Adipose tissue (tissue), 3 donors: ENCODE data around the gene NAALADL1. TPM values are rescaled to one million over a fixed set of nuclear protein-coding genes. Genes with fewer than 3 reads are reported as not detected.
"Not testable (repeated sequence)": the region's sequence is repeated elsewhere in the genome, so short reads cannot be mapped to it uniquely, and the experiment has no call there.

ENCODE experiments used
- H3K27ac ChIP-seq: one replicate; pipeline ENCODE4 v1.5.1; 2013; ENCODE audit warnings: low read depth, low read length
- WGBS, 3 donors: extraction: QIAGEN DNeasy Blood & Tissue Kit; methylation state at CpG; one replicate each; pipeline ENCODE4 v1.1.7; 2013; 5-methylcytosine and 5-hydroxymethylcytosine counted together
- polyA plus RNA-seq, 3 donors: library from polyadenylated mRNA; stranded (reverse); fragments of 200-250 nt; gene quantifications; one replicate each; pipeline ENCODE4 v1.2.3, GENCODE V29; 2013
- donor health status: healthy with polysubstance abuse.
- donor health status: Bipolar disorder and iron deficiency.
- donor health status: healthy.

The NAALADL1 gene
- polyA plus RNA-seq, 3 donors = 3.1 to 28.8 (median 12.0) TPM

DNA sequence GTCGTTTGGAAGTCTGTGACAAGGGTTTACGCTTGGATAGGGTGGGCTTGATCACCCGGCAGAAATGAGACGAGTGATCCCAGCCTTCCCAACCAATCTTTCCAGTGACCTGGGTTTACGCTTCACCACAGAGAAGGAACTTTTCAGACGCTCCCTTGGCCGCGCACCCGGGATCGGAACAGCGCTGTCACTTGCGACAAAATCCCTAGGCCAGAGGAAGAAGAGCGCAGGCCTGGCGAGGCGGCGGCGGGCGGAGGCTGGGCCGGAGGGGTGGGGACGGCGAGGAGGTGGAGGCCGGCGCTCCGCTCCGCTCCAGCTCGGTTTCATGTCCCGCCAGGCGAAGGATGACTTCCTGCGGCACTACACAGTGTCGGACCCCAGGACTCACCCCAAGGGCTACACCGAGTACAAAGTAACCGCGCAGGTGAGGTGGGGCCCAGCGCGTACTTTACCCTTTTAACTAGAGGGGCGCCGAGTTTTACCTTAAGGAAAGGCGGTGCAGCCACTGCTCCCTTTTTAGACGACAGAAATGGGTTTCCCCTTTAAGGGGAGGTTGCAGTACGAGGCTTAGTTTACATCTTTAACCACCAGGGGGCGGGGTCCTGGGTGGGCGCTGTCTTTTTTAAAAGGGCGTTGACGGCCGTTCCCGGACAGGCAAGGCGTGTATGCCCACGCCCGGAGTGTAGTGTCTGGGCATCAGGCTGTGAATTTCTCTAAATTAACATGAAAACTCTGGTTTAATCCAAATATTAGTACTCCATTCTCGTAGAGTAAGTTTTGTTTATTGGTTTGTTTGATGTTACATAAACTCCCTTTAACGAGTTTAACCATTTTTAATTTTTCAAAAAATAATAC lies 30.9 kb downstream of the NAALADL1 start, which contains the start of gene SNX15:
SNX15 (plus strand) TSS at position 227 of the 855 bp plus-strand sequence; CDS start at position 326, 99 bp downstream.
- 1% methylated on average over 51 of the region's 51 CpGs for WGBS, 3 donors

DNA sequence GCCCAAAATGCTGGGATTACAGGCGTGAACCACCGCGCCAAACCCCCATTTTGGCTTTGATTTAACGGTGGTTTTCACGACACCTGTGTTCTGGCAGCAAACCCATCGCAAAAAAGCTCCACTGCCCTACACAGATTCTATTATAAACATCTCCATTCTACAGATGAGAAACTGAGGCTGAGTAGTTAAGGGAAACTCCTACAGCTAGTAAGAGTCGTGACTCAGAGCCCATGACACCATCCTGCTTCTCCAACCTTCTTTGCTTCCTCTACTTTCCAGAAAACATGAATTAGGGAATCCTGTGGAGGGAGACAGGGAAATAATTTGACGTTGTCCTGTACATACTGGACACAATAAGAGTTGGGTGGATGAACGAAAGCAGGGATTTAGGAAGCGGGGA lies 31.5 kb downstream of the NAALADL1 start:
- WGBS, 3 donors = 57 to 64% (median 60%) methylated on average over 10 of the region's 10 CpGs
- no peak overlapping the region for H3K27ac ChIP-seq

More for the DNA sequence above, 30.9 kb downstream of the NAALADL1 start, which contains the start of gene SNX15:
- H3K27ac ChIP-seq = peak within 1 kb of the TSS; percentile 73

- not testable (repeated sequence) for H3K27ac ChIP-seq
- WGBS, 3 donors = 56 to 74% (median 67%) methylated on average over 8 of the region's 8 CpGs
Observed at GRCh38 chr11:65023502-65023901, 34.9 kb downstream of the NAALADL1 start.

- H3K27ac ChIP-seq = no peak overlapping the region
- WGBS, 3 donors = 93 to 94% (median 93%) methylated on average over 11 of the region's 11 CpGs
Observed at GRCh38 chr11:65021509-65021908, 36.8 kb downstream of the NAALADL1 start.

- H3K27ac ChIP-seq = no peak overlapping the region
- WGBS, 3 donors = 72 to 86% (median 72%) methylated on average over 3 of the region's 3 CpGs
Observed at GRCh38 chr11:65021003-65021402, 37.4 kb downstream of the NAALADL1 start.

GRCh38 chr11:65019824-65020223 lies 38.5 kb downstream of the NAALADL1 start:
- 78 to 88% (median 80%) methylated on average over 7 of the region's 7 CpGs for WGBS, 3 donors
- no peak overlapping the region for H3K27ac ChIP-seq

GRCh38 chr11:65017937-65018336 lies 40.4 kb downstream of the NAALADL1 start:
- 98% methylated on average over 6 of the region's 6 CpGs for WGBS, 3 donors
- no peak overlapping the region for H3K27ac ChIP-seq

DNA sequence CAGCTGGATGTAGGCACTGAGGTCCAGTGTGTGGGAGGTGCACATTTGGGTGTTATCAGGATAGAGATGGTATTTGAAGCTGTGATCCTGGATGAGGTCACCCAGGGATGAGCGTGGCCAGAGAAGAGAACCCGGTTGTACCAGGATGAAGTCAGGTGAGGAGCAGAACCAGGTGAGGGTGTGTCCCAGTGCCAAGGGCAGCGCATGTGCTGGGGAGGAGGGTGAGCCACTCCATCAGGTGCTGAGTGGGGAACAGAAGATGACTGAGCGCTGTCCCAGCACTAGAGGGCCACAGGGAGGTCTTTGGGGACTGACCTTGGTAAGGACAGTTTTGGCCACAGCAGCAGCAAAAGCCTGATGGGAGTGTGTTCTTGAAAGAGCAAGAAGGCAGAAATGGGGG lies 41.6 kb downstream of the NAALADL1 start:
- 87 to 93% (median 87%) methylated on average over 4 of the region's 4 CpGs for WGBS, 3 donors
- H3K27ac ChIP-seq = no peak overlapping the region

DNA sequence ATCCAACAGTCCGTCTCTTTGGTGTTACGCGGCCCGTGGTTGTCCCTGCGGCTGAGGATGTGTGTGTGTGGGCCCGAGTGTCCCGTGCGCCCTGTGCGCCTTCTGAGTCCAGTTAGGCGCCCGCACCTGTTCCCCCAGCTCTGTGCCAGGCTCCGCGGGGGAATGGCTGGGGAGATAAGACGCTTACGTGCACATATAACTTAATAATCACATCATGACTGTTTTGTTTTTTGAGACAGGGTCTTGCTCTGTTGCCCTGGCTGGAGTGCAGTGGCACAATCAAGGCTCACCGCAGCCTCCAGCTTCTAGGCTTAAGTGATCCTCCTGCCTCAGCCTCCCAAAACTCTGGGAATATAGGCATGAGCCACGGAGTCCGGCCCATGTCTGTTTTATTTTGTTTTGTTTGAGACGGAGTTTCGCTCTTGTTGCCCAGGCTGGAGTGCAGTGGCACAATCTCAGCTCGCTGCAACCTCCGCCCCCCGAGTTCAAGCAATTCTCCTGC lies 43.6 kb downstream of the NAALADL1 start:
- H3K27ac ChIP-seq = peak overlapping the region; percentile 98
- 30 to 32% (median 31%) methylated on average over 23 of the region's 23 CpGs for WGBS, 3 donors

- H3K27ac ChIP-seq = peak within 1 kb of the TSS; percentile 98
- WGBS, 3 donors = 0% methylated on average over 73 to 96 of the region's 96 CpGs
Observed at GRCh38 chr11:65013888-65014725, 44.2 kb downstream of the NAALADL1 start, which contains the start of gene ARL2. Gene ARL2 (plus strand): TSS chr11:65014160. CDS start chr11:65014208, 48 bp downstream.

DNA sequence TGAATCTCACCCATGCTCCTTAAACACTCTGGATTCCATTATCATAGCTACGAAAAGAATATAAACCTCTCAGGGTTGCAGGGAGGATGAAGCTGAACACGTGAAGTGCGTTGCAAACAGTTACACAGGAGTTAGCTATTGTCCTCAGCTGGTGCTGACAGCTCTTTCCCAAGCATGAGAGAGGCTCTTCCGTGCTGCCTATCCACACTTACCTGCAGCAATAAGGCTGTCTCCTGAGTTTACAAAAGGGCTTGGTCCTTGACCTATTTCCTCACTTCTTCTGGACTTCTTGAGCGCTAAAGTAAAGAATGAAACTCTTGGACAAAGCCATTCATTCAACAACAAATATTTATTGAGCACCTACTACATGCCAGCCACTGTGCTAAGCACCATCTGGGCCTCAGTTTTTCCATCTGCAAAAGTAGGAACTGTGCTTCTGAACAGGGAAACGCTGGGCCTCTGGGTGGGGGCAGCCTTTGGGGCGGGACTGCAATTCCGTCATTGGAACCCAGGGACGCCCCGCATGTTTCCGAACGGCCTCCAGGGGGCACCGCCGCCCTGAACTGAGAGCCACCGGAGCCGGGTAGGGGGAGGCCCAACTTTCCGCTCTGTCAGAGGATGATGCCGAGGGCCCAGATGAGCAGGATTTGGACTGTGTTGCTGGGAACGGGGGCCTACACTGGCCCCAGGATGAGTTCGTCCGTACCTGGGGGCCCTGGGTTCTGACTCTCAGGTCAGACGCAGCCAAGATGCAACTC lies 45.0 kb downstream of the NAALADL1 start:
- 7 to 16% (median 15%) methylated on average over 21 to 22 of the region's 22 CpGs for WGBS, 3 donors

DNA sequence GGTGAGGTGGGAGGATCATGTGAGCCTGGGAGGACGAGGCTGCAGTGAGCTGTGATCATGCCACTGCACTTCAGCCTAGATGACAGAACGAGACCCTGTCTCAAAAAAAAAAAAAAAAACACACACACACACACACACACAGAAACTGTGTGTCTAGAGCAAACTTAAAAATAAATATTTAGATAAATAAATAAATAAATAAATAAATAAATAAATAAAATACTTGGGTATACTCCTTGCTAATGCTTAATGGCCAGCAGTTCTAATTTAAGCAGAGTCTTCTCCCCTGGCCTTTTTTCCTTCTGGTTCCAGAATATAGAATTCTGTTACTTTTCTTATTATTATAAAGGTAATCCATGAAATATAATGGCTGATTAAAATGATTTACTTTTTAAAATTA lies 49.5 kb downstream of the NAALADL1 start:
- no peak overlapping the region for H3K27ac ChIP-seq
- 89 to 92% (median 90%) methylated on average over 2 of the region's 2 CpGs for WGBS, 3 donors

More for the DNA sequence above, 45.0 kb downstream of the NAALADL1 start:
- peak overlapping the region; percentile 98 for H3K27ac ChIP-seq

DNA sequence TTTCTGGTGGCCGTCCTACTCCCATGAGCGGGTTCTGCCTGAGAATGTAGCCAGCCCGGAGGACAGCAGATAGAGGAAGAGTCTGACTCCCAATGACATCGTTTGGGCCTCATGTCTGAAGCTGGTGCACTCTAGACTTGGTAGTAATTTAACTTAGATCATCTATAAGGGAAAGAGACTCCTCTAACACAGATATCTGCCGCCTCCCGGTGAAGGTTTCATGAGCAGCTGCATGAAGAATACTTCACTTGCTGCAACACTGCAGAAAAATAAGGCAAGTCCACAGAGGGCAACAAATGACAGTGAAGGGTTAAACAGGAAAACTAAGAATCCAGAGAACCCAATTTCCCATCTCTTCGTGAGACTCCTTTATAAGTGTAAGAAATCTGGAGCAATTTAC lies 50.3 kb downstream of the NAALADL1 start:
- 70 to 75% (median 75%) methylated on average over 7 of the region's 7 CpGs for WGBS, 3 donors
- no peak overlapping the region for H3K27ac ChIP-seq

DNA sequence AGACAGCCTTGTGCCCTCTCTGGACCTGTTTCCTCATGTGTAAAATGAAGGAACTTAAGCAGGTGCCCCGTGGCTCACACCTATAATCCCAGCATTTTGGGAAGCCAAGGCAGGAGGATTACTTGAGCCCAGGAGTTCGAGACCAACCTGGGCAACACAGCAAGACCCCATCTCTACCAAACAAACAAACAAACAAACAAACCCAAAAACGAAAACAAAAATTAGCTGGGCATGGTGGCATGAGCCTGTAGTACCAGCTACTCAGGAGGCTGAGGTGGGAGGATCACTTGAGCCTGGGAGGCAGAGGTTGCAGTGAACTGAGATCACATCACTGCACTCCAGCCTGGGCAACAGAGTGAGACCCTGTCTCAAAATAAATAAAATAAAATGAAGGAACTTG lies 54.4 kb downstream of the NAALADL1 start:
- WGBS, 3 donors = 53 to 75% (median 67%) methylated on average over 3 of the region's 3 CpGs
- H3K27ac ChIP-seq = not testable (repeated sequence)

DNA sequence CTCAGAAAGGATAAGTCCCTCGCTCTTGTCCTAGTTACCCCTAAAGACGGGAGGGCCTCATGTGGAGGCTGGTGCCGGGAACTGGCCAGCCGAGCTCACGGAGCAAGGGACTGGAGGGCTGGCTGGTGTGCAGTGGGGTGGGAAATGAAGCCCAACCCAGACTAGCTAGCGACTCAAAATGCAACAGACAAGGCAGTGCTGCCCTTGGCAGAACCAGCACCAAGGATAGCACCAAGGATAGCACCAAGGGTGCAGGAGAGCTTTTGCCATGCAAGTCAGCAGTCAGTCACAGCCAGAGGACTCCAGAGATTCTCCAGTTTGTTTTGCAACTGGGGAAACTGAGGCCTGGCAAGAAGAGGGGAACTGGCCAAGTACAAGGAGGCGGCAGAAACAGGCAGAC lies 55.1 kb downstream of the NAALADL1 start:
- WGBS, 3 donors = 77 to 81% (median 79%) methylated on average over 7 of the region's 7 CpGs
- H3K27ac ChIP-seq = no peak overlapping the region

DNA sequence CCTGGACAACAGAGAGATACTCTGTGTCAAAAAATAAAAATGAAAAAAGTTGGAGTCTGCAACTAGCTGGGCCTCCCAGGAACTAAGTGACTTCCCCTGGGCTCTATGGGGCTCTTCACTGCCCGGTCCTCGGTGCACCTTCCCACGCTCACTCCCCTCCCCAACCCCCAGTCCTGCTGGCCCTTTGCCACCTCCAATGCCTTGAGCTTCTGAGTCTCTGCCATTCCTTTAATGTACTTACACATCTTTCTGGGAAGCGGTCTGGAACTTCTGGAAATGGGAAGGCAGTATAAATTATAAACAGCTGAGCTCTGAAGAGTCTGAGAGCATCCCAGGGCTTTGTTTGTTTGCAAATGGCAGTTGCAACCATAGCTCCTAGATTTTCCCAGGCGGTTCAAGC lies 55.6 kb downstream of the NAALADL1 start:
- WGBS, 3 donors = 63 to 76% (median 72%) methylated on average over 5 of the region's 5 CpGs
- H3K27ac ChIP-seq = no peak overlapping the region

DNA sequence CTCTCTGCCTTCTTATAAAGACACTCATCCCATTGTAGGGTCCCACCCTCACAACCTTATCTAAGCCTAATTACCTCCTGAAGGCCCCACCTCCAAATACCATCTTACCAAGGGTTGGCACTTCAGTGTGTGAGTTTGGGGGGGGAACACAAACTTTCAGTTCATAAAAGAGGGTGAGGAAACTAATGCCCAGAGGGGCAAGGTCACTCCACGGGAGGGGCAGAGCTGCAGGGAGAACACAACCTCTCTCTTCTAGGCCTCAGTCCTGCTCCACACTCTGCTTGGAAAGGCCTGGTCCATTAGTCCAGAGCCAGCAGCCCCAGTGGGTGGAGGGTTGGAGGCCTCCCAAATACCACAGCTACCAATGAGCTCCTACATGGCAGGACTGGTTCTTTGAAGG lies 58.9 kb downstream of the NAALADL1 start:
- H3K27ac ChIP-seq = no peak overlapping the region
- WGBS, 3 donors = 92 to 100% (median 95%) methylated on average over 1 of the region's 1 CpG
